ENCODE data around the gene LGALS7B.

- TF ChIP-seq CTCF (IDR thresholded peaks at IDR 0.05) (no peak), POLR2A (IDR thresholded peaks at IDR 0.05) (no peak)
Observed at GRCh38 chr19:38743394-38744297, 45.4 kb upstream of the LGALS7B start.
